Parietal lobe (tissue), 1 donor: ENCODE measurements around the gene CELA2A. TPM values are rescaled to one million over a fixed set of nuclear protein-coding genes. Genes with fewer than 3 reads are reported as not detected.

Experiments
- total RNA-seq: library from RNA; depleted of rRNA; stranded (reverse); fragments of >200 nt; gene quantifications from one replicate; pipeline ENCODE4 v1.2.3, GENCODE V29; 2014

Gene CELA2A
- not detected for total RNA-seq

DNA sequence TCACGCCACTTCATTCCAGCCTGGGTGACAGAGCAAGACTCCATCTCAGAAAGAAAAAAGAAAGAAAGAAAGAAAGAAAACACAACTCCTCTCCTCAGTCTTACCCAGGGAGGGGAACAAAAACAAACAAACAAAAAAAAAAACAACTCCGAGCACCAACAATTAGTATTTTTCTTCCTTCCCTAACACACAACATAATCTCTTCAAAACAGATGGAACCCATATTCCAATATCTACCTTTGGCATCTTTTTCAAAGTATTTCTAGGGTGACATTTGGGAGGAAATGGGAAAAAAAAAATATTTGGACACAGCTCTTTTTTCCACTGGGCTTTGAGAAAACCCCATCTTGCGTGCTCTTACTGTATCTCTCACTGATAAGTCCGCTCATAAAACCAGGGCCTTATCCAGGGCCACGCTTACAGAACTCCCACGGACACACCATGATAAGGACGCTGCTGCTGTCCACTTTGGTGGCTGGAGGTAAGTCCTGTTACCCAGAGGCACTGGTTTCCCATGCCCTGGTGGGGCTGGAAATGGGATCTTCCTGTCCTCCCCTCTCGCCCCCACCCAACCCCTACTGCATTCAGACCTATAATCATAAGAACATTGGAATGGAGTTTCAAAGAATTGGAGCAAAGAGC lies at the start of gene CELA2A:
TSS of gene CELA2A (plus strand) at position 420 of the 642 bp plus-strand sequence. CDS start at position 442, 22 bp downstream.

DNA sequence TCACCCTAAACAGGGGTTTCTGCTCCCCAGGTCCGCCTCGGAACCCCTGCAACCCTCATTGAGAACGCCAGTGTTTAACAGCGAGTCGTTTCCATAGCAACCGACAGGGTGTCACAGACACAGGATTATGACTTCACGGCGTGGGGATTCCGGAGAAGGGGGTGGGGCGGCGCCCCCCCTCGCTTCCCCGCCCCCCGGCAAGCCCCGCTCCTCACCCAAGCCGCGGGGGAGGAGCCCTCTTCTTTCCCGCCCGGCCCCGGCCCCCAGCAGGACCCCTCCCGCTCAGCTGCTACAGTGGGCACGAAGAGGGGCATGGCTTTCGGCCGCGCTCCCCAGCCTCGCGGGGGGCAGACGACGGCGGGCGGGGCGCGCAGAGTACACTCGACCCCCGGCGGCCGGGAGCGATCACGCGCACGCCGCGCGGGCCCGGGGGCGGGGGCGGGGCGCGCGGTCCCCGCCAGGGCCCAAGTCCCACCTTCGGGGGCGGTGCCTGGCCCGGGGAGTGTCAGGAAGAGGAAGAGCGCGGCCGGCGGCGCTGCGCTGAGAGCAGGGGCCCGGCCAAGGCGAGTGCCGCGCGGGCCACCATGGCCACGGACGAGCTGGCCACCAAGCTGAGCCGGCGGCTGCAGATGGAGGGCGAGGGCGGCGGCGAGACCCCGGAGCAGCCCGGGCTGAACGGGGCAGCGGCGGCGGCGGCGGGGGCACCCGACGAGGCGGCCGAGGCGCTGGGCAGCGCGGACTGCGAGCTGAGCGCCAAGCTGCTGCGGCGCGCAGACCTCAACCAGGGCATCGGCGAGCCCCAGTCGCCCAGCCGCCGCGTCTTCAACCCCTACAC lies 46.9 kb upstream of the CELA2A start, which contains the start of gene EFHD2:
TSS of gene EFHD2 (plus strand) at position 501 of the 835 bp plus-strand sequence. CDS start at position 585, 84 bp downstream.

DNA sequence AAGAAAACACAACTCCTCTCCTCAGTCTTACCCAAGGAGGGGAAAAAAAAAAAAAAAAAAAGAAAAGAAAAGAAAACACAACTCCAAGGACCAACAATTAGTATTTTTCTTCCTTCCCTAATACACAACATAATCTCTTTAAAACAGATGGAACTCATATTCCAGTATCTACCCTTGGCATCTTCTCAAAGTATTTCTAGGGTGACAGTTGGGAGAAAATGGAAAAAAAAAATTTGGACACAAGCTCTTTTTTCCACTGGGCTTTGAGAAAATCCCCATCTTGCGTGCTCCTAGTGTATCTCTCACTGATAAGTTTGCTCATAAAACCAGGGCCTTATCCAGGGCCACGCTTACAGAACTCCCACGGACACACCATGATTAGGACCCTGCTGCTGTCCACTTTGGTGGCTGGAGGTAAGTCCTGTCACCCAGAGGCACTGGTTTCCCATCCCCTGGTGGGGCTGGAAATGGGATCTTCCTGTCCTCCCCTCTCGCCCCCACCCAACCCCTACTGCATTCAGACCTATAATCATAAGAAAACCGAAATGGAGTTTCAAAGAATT lies 19.3 kb downstream of the CELA2A start, which contains the start of gene CELA2B:
TSS of gene CELA2B (plus strand) at position 353 of the 563 bp plus-strand sequence. CDS start at position 375, 22 bp downstream.

Other genes with a start within 250 kb of the CELA2A start
- 0.94 TPM for gene FHAD1, start 209.5 kb upstream of the CELA2A start, total RNA-seq
- gene EFHD2, start 46.8 kb upstream of the CELA2A start, total RNA-seq = 4.4 TPM
- gene CTRC, start 18.3 kb upstream of the CELA2A start, total RNA-seq = not detected
- gene CELA2B, start 19.4 kb downstream of the CELA2A start, total RNA-seq = not detected
- gene CASP9, start 67.5 kb downstream of the CELA2A start, total RNA-seq = 3.4 TPM
- gene DNAJC16, start 70.1 kb downstream of the CELA2A start, total RNA-seq = 21.9 TPM
- gene AGMAT, start 128.3 kb downstream of the CELA2A start, total RNA-seq = 0.31 TPM
- 48.5 TPM for gene DDI2, start 160.7 kb downstream of the CELA2A start, total RNA-seq
- gene PLEKHM2, start 227.6 kb downstream of the CELA2A start, total RNA-seq = 41.0 TPM